Measurements from ENCODE around the gene BOK.
"Not testable (repeated sequence)": the region's sequence is repeated elsewhere in the genome, so short reads cannot be mapped to it uniquely, and the experiment has no call there.

The BOK gene

DNA sequence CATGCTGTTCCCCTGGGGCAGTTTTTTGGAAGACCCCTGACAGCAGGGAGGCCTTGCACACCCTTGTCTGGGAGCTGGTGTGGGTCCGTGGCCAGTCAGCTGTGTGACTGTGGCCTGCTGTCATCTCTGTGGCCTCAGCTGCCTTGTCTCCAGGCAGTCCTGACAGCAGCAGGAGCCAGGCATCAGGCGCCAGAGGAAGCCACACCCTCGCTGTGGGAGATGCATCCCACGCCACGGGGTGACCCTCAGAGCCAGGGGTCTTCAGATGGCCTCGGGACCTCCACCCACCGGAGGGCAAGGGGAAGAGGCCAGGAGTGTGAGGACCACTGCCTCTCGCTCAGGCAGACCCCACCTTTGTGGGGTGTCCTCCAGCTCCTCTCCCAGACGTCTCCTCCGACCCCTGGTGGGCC lies 5.0 kb downstream of the BOK start:
- no peak overlapping the region for H3K4me3 ChIP-seq (replicated peaks; ENCODE audit: low read depth, low read length)
- TF ChIP-seq, protein P1, sequence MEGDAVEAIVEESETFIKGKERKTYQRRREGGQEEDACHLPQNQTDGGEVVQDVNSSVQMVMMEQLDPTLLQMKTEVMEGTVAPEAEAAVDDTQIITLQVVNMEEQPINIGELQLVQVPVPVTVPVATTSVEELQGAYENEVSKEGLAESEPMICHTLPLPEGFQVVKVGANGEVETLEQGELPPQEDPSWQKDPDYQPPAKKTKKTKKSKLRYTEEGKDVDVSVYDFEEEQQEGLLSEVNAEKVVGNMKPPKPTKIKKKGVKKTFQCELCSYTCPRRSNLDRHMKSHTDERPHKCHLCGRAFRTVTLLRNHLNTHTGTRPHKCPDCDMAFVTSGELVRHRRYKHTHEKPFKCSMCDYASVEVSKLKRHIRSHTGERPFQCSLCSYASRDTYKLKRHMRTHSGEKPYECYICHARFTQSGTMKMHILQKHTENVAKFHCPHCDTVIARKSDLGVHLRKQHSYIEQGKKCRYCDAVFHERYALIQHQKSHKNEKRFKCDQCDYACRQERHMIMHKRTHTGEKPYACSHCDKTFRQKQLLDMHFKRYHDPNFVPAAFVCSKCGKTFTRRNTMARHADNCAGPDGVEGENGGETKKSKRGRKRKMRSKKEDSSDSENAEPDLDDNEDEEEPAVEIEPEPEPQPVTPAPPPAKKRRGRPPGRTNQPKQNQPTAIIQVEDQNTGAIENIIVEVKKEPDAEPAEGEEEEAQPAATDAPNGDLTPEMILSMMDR (IDR thresholded peaks at IDR 0.05; ENCODE audit: low read depth, low read length, missing control alignments): no peak

DNA sequence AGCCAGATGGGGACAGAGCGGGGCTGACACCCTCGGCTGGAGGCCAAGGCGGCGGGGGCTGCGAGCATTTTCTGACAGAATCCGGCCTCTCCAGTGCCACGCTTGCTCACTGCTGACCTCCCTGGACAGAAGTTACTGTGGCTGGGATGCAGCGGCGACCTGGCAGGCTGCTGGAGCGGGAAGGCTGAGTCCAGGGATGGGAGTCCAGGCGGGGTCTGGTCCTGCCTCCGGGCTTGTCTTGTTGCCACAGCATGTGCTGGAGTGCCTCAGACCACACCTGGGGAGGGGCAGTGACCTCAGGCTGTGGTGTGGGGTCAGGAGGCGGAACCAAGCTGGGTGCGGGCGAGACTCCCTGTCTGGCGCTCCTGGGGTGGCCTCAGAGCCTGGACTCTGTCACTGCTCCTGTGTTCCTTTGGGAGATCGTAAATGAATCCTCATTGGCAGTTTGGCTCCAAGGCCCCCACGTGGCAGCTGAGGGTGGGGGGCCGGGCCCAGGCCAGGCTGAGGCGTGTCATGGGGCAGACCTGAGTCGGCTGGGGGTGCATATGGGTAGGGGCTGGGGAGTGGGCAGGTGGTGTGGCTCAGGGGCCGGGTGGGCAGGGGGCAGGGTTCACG lies 5.5 kb downstream of the BOK start:
- DNase-seq (ENCODE audit: extremely low read depth, low read depth): no peak
- H3K4me3 ChIP-seq (replicated peaks; ENCODE audit: low read depth, low read length): no peak overlapping the region
- TF ChIP-seq, protein P1 (IDR thresholded peaks at IDR 0.05; ENCODE audit: low read depth, low read length, missing control alignments): no peak

More for the DNA sequence above, 5.0 kb downstream of the BOK start:
- DNase-seq (ENCODE audit: extremely low read depth, low read depth): no peak

DNA sequence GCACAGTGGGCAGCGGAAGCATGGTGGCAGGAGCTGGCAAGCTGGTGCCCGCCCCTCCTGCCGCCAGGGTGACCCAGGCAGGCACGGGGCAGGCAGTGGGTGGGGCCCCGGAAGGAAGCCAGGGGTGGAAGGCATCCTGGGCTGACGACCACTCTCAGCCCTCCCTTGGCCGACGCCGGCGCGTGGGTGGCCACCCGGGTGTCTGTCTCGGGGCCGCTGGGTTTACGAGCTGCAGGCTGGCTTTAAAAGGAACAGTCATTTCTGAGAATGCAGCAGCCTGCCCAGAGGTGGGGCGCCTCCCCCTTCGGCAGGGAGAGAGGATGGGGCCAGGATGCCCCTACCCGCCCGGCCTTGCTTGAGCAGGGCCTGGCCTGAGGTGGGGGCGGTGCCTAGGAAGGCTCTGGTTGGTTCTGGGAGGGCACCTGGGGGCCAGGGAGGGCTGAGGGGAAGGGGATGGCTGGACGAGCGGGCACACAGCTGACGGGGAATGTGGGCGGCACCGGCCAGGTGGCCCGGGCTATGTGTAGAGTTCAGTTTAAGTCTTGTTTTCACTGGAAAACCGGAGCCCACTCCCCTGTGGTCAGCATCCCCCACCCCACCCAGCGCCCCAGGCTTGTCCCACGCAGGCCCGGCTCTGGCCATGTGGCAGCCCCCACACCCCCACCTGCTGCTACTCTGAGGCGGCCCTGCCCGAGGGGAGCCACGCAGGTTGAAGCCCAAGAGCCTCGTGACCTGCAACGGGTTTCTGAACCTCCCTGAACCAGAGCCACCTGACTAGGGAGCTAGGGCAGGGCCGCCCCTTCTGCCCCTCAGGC lies 6.3 kb downstream of the BOK start:
- no peak for DNase-seq (ENCODE audit: extremely low read depth, low read depth)
- TF ChIP-seq, protein P1 (IDR thresholded peaks at IDR 0.05; ENCODE audit: low read depth, low read length, missing control alignments): no peak
- no peak overlapping the region for H3K4me3 ChIP-seq (replicated peaks; ENCODE audit: low read depth, low read length)

DNA sequence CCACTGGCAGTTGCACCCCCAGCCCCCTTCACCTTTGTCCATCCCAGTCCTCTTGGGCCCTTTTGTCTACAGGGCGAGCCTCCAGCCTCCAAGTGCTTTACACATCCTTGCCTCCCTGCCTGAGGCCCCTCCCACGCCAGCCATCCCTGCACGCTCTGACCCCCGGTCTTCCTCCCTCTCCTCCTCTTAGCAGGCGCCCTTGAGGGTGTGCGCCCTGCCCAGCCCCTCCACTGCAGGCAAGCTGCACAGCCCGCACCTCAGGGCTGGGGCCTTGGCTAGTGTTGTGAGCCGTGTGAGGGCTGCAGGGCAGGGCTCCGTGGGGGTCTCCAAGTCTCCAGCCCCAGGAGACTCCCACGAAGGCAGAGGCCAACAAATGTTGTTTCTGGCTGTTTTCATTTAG lies 6.9 kb downstream of the BOK start:
- TF ChIP-seq, protein P1 (IDR thresholded peaks at IDR 0.05; ENCODE audit: low read depth, low read length, missing control alignments): no peak

DNA sequence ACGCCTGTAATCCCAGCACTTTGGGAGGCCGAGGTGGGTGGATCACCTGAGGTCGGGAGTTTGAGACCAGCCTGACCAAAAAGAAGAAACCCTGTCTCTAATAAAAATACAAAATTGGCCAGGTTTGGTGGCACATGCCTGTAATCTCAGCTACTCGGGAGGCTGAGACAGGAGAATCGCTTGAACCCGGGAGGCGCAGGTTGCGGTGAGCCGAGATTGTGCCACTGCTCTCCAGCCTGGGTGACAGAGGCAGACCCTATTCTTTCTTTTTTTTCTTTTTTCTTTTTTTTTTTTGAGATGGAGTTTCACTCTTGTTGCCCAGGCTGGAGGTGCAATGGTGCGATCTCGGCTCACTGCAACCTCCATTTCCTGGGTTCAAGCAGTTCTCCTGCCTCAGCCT lies 7.5 kb downstream of the BOK start:
- not testable (repeated sequence) for DNase-seq (ENCODE audit: extremely low read depth, low read depth)

More for the DNA sequence above, 6.9 kb downstream of the BOK start:
- H3K4me3 ChIP-seq (replicated peaks; ENCODE audit: low read depth, low read length): no peak overlapping the region
- no peak for DNase-seq (ENCODE audit: extremely low read depth, low read depth)

DNA sequence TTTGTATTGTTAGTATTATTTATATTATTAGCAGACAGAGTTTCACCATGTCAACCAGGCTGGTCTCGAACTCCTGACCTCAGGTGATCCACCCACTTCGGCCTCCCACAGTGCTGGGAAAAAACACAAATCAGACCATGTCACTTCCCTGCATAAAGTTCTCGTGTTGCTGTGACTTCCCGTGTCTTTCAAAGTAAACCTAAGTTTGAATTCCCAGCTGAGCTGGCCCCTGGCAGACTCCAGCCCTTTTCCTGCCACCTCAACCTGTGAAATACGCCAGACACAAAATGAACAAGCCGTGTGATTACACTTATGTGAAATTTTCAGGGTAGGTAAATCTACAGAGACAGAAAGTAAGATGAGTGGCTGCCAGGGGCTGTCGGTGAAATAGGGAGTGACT lies 7.9 kb downstream of the BOK start:
- no peak overlapping the region for H3K4me3 ChIP-seq (replicated peaks; ENCODE audit: low read depth, low read length)
- TF ChIP-seq, protein P1 (IDR thresholded peaks at IDR 0.05; ENCODE audit: low read depth, low read length, missing control alignments): no peak
- no peak for DNase-seq (ENCODE audit: extremely low read depth, low read depth)

More for the DNA sequence above, 7.5 kb downstream of the BOK start:
- not testable (repeated sequence) for H3K4me3 ChIP-seq (replicated peaks; ENCODE audit: low read depth, low read length)

DNA sequence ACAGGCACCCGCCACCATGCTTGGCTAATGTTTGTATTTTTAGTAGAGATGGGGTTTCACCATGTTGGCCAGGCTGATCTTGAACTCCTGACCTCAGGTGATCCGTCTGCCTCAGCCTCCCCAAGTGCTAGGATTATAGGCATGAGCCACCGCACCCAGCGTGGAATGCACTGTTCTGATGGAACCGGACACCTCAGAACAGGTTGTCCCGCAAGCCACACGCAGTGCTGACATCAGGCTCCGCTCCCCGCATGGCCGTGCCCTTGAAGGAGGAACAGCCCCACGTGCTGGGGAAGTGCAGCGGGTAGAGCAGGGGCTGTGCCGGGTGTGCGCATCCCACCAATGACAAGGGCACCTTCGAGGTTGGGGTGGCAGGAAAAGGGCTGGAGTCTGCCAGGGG lies 8.7 kb downstream of the BOK start:
- not testable (repeated sequence) for DNase-seq (ENCODE audit: extremely low read depth, low read depth); H3K4me3 ChIP-seq (replicated peaks; ENCODE audit: low read depth, low read length)
